HUES6 (cell line): Measurements from ENCODE around the gene IQCB1.

Source experiments
- H3K27ac ChIP-seq: 2 replicates; pipeline ENCODE4 v1.7.0; 2013; ENCODE audit warnings: low read depth, mild to moderate bottlenecking, low read length, inconsistent platforms
- H3K27me3 ChIP-seq: 2 replicates; pipeline ENCODE4 v1.6.1; 2013; ENCODE audit warnings: low read length; ENCODE audit not compliant: control insufficient read depth, insufficient read depth
- H3K36me3 ChIP-seq: 2 replicates; pipeline ENCODE4 v1.6.1; 2013; ENCODE audit warnings: low read length; ENCODE audit not compliant: control insufficient read depth, insufficient read depth
- H3K4me1 ChIP-seq: 2 replicates; pipeline ENCODE4 v1.6.1; 2013; ENCODE audit warnings: low read length; ENCODE audit not compliant: control insufficient read depth, insufficient read depth
- H3K4me3 ChIP-seq: 2 replicates; pipeline ENCODE4 v1.5.1; 2013; ENCODE audit warnings: low read depth, low read length
- H3K9ac ChIP-seq: one replicate; pipeline ENCODE4 v1.6.1; 2013; ENCODE audit warnings: mild to moderate bottlenecking, low read length
- H3K9me3 ChIP-seq: 2 replicates; pipeline ENCODE4 v1.6.1; 2013; ENCODE audit warnings: low read depth, low read length; ENCODE audit not compliant: control insufficient read depth, insufficient read depth

Gene IQCB1

DNA sequence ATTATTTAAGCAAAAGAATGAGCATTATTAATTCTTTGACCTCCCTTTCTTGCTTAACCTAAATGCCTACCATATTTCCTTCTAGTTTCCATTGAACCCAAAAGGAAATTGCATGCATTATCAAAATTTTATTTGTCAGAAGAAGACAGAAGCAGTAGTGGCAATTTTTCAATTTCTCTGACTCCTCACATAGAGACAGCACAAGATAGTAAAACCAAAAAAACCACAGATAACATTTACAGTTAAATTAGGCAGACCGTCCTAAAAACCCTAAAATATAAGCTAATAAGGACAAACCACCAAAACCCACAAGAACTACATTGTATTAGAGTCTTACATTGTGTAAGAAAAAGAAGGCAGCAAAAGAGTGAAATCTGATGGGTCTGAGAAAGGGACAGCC is 112.4 kb downstream of the IQCB1 start:
- H3K27me3 ChIP-seq: no peaks in the 10 kb centered on the region
- H3K27ac ChIP-seq: no peak overlapping the region
- H3K36me3 ChIP-seq: peaks cover 87% of the 10 kb centered on the region
- H3K9me3 ChIP-seq: no peaks in the 10 kb centered on the region
- H3K4me3 ChIP-seq: no peak overlapping the region
- H3K4me1 ChIP-seq: no peaks in the 10 kb centered on the region
- no peak overlapping the region for H3K9ac ChIP-seq

DNA sequence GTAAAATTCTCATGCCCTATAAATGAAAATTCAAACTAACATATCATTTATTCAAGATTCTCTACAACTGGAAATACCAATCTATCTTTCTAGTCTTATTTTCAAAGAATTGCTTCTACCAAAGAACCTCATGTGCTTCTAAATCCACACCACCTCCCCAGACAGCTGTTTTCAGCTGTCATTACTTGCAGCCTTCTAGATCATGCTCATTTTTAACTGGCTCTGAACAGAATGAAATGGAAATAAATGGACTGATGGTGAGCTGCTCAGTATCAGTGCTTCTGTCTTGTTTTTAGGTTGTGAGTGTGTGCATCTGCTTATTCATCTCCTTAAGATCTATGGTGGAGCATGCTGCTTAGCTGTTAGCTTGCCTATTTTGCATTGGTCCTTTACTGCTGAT is 114.7 kb downstream of the IQCB1 start:
- no peak overlapping the region for H3K4me3 ChIP-seq
- no peak overlapping the region for H3K9ac ChIP-seq
- H3K4me1 ChIP-seq: no peaks in the 10 kb centered on the region
- H3K27me3 ChIP-seq: no peaks in the 10 kb centered on the region
- H3K9me3 ChIP-seq: no peaks in the 10 kb centered on the region
- H3K36me3 ChIP-seq: peaks cover 86% of the 10 kb centered on the region
- H3K27ac ChIP-seq: no peak overlapping the region
